HEK293 (cell line): ENCODE results near the gene ATP4A.

Experiments
- CTCF ChIA-PET: fragments of 350-600 bp; formaldehyde crosslinking; extraction: SDS; loops from one replicate; lab custom pipeline; 2021; ENCODE audit warnings: antibody characterized with exemption; lab: Yijun Ruan, JAX
- POLR2A ChIA-PET: fragments of 300-600 bp; formaldehyde crosslinking; extraction: SDS; loops from one replicate; lab custom pipeline; 2020; ENCODE audit warnings: antibody characterized with exemption, inconsistent platforms; lab: Yijun Ruan, JAX
- H3K27ac ChIP-seq: fragments of 200-500 bp; sonication (Bioruptor generic); 2 replicates; pipeline ENCODE4 v1.5.1; 2014; ENCODE audit warnings: low read depth, low read length, control low read depth, inconsistent platforms; ENCODE audit errors: extremely low read depth
- H3K36me3 ChIP-seq, 2 experiments: fragments of 200-500 bp in 1 of 2; sonication (Bioruptor generic) in 1 of 2; 1 replicate in 1 of 2; 2 replicates in 1 of 2; pipeline ENCODE4 v1.5.1; 2014 to 2017; ENCODE audit warnings: inconsistent platforms in 2 of 2, low read length in 2 of 2; ENCODE audit not compliant: control insufficient read depth in 2 of 2, insufficient read depth in 1 of 2
- H3K4me1 ChIP-seq: fragments of 200-500 bp; sonication (Bioruptor generic); 2 replicates; pipeline ENCODE4 v1.5.1; 2014; ENCODE audit warnings: mild to moderate bottlenecking, low read length, inconsistent platforms; ENCODE audit not compliant: control insufficient read depth, insufficient read depth
- H3K4me3 ChIP-seq: 2 replicates; pipeline ENCODE4 v1.5.1; 2011; ENCODE audit warnings: low read depth, mild to moderate bottlenecking, control low read depth, low read length, moderate library complexity
- H3K9me3 ChIP-seq: fragments of 200-500 bp; sonication (Bioruptor generic); 2 replicates; pipeline ENCODE4 v1.5.1; 2014; ENCODE audit warnings: low read depth, low read length, inconsistent platforms; ENCODE audit not compliant: control insufficient read depth, insufficient read depth
- HIC1 ChIP-seq: fragments of 450-650 bp; formaldehyde crosslinking; IDR thresholded peaks from 2 replicates; pipeline ENCODE4 v1.5.1; 2016; ENCODE audit warnings: missing biosample characterization, missing genetic modification characterization
- IKZF3 ChIP-seq: fragments of 450-650 bp; IDR thresholded peaks from 2 replicates; pipeline ENCODE4 v1.5.0; 2018; ENCODE audit warnings: missing biosample characterization, mild to moderate bottlenecking, missing genetic modification characterization, moderate library complexity
- SALL2 ChIP-seq: fragments of 450-650 bp; formaldehyde crosslinking; IDR thresholded peaks from 2 replicates; pipeline ENCODE4 v1.5.0; 2017; ENCODE audit warnings: missing biosample characterization, mild to moderate bottlenecking, missing genetic modification characterization, borderline replicate concordance
- SP2 ChIP-seq: fragments of 450-650 bp; formaldehyde crosslinking; IDR thresholded peaks from 2 replicates; pipeline ENCODE4 v1.5.1; 2016; ENCODE audit warnings: missing biosample characterization, missing genetic modification characterization
- ZBTB17 ChIP-seq: fragments of 450-650 bp; formaldehyde crosslinking; IDR thresholded peaks from 2 replicates; pipeline ENCODE4 v1.5.1; 2016; ENCODE audit warnings: missing biosample characterization, missing genetic modification characterization
- ZBTB48 ChIP-seq: fragments of 450-650 bp; formaldehyde crosslinking; IDR thresholded peaks from 2 replicates; pipeline ENCODE4 v1.5.1; 2016; ENCODE audit warnings: missing biosample characterization, missing genetic modification characterization
- ZBTB7A ChIP-seq: fragments of 450-650 bp; formaldehyde crosslinking; IDR thresholded peaks from 2 replicates; pipeline ENCODE4 v1.5.1; 2016; ENCODE audit warnings: low read depth, missing biosample characterization, missing genetic modification characterization
- ZFHX2 ChIP-seq: fragments of 450-650 bp; formaldehyde crosslinking; conservative IDR thresholded peaks from 2 replicates; pipeline ENCODE4 v1.5.1; 2016; ENCODE audit warnings: missing biosample characterization, missing genetic modification characterization
- ZNF202 ChIP-seq: fragments of 450-650 bp; formaldehyde crosslinking; IDR thresholded peaks from 2 replicates; pipeline ENCODE4 v1.5.1; 2016; ENCODE audit warnings: missing biosample characterization, missing genetic modification characterization, borderline replicate concordance
- ZNF223 ChIP-seq: fragments of 450-650 bp; formaldehyde crosslinking; IDR thresholded peaks from 2 replicates; pipeline ENCODE4 v1.5.1; 2016; ENCODE audit warnings: missing biosample characterization, missing genetic modification characterization
- ZNF248 ChIP-seq: fragments of 450-650 bp; formaldehyde crosslinking; IDR thresholded peaks from 2 replicates; pipeline ENCODE4 v1.5.1; 2017; ENCODE audit warnings: missing biosample characterization, missing genetic modification characterization
- ZNF366 ChIP-seq: fragments of 450-650 bp; formaldehyde crosslinking; conservative IDR thresholded peaks from 2 replicates; pipeline ENCODE4 v1.5.1; 2016; ENCODE audit warnings: missing biosample characterization, missing genetic modification characterization
- ZNF473 ChIP-seq: fragments of 450-650 bp; formaldehyde crosslinking; IDR thresholded peaks from 2 replicates; pipeline ENCODE4 v1.5.1; 2017; ENCODE audit warnings: missing biosample characterization, missing genetic modification characterization
- ZNF768 ChIP-seq: fragments of 450-650 bp; formaldehyde crosslinking; IDR thresholded peaks from 2 replicates; pipeline ENCODE4 v1.5.1; 2018; ENCODE audit warnings: missing biosample characterization, mild to moderate bottlenecking, missing genetic modification characterization
- ZNF785 ChIP-seq: fragments of 450-650 bp; formaldehyde crosslinking; IDR thresholded peaks from 2 replicates; pipeline ENCODE4 v1.5.1; 2016; ENCODE audit warnings: missing biosample characterization, missing genetic modification characterization
- ZNF830 ChIP-seq: fragments of 450-650 bp; IDR thresholded peaks from 2 replicates; pipeline ENCODE4 v1.5.0; 2018; ENCODE audit warnings: missing biosample characterization, missing genetic modification characterization, low read depth, mild to moderate bottlenecking, moderate library complexity
- ZSCAN16 ChIP-seq: fragments of 450-650 bp; formaldehyde crosslinking; IDR thresholded peaks from 2 replicates; pipeline ENCODE4 v1.5.1; 2016; ENCODE audit warnings: missing biosample characterization, missing genetic modification characterization
- TF ChIP-seq, protein P1 (sequence below): fragments of 450-650 bp; formaldehyde crosslinking; IDR thresholded peaks from 2 replicates; pipeline ENCODE4 v1.5.1; 2016; ENCODE audit warnings: missing biosample characterization, missing genetic modification characterization, borderline replicate concordance
- TF ChIP-seq, protein P2 (sequence below): IDR thresholded peaks from 2 replicates; pipeline ENCODE4 v1.6.1; 2011; ENCODE audit warnings: mild to moderate bottlenecking, low read depth, low read length, borderline replicate concordance
- TF ChIP-seq, protein P3 (sequence below): fragments of 450-650 bp; formaldehyde crosslinking; IDR thresholded peaks from 2 replicates; pipeline ENCODE4 v1.5.0; 2017; ENCODE audit warnings: missing biosample characterization, missing genetic modification characterization, borderline replicate concordance

The ATP4A gene

GRCh38 chr19:35554076-35554475 is 9.4 kb downstream of the ATP4A start:
- ChIA-PET CTCF (interaction anchor here (0.7 to 2.5 kb wide), 2 partner anchors 38 to 154 kb away, joined by 3 to 18 read pairs; no protein-coding TSS in a partner anchor), POLR2A (interaction anchor here (0.6 kb wide), 1 partner anchor 49 kb away, joined by 3 read pairs; no protein-coding TSS in a partner anchor)
- 0 out of 2 replicates have a peak, but pooled peaks have one; percentile 30 for TF ChIP-seq ZBTB17 (tag by site-specific recombination)
- TF ChIP-seq SALL2 (tag by site-specific recombination), result no peak
- no peak for TF ChIP-seq ZNF830
- no peak for TF ChIP-seq ZNF785
- no peak for TF ChIP-seq ZNF202 (tag by site-specific recombination)
- no peak for TF ChIP-seq ZNF473
- TF ChIP-seq, protein P1, sequence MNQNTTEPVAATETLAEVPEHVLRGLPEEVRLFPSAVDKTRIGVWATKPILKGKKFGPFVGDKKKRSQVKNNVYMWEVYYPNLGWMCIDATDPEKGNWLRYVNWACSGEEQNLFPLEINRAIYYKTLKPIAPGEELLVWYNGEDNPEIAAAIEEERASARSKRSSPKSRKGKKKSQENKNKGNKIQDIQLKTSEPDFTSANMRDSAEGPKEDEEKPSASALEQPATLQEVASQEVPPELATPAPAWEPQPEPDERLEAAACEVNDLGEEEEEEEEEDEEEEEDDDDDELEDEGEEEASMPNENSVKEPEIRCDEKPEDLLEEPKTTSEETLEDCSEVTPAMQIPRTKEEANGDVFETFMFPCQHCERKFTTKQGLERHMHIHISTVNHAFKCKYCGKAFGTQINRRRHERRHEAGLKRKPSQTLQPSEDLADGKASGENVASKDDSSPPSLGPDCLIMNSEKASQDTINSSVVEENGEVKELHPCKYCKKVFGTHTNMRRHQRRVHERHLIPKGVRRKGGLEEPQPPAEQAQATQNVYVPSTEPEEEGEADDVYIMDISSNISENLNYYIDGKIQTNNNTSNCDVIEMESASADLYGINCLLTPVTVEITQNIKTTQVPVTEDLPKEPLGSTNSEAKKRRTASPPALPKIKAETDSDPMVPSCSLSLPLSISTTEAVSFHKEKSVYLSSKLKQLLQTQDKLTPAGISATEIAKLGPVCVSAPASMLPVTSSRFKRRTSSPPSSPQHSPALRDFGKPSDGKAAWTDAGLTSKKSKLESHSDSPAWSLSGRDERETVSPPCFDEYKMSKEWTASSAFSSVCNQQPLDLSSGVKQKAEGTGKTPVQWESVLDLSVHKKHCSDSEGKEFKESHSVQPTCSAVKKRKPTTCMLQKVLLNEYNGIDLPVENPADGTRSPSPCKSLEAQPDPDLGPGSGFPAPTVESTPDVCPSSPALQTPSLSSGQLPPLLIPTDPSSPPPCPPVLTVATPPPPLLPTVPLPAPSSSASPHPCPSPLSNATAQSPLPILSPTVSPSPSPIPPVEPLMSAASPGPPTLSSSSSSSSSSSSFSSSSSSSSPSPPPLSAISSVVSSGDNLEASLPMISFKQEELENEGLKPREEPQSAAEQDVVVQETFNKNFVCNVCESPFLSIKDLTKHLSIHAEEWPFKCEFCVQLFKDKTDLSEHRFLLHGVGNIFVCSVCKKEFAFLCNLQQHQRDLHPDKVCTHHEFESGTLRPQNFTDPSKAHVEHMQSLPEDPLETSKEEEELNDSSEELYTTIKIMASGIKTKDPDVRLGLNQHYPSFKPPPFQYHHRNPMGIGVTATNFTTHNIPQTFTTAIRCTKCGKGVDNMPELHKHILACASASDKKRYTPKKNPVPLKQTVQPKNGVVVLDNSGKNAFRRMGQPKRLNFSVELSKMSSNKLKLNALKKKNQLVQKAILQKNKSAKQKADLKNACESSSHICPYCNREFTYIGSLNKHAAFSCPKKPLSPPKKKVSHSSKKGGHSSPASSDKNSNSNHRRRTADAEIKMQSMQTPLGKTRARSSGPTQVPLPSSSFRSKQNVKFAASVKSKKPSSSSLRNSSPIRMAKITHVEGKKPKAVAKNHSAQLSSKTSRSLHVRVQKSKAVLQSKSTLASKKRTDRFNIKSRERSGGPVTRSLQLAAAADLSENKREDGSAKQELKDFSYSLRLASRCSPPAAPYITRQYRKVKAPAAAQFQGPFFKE (tag by site-specific recombination), result no peak
- peak; percentile 37; the same call in 1 of the 2 replicates for TF ChIP-seq ZNF366 (tag by site-specific recombination)
- TF ChIP-seq ZSCAN16 (tag by site-specific recombination), result no peak
- no peak for TF ChIP-seq ZNF223 (tag by site-specific recombination)
- TF ChIP-seq, protein P2, sequence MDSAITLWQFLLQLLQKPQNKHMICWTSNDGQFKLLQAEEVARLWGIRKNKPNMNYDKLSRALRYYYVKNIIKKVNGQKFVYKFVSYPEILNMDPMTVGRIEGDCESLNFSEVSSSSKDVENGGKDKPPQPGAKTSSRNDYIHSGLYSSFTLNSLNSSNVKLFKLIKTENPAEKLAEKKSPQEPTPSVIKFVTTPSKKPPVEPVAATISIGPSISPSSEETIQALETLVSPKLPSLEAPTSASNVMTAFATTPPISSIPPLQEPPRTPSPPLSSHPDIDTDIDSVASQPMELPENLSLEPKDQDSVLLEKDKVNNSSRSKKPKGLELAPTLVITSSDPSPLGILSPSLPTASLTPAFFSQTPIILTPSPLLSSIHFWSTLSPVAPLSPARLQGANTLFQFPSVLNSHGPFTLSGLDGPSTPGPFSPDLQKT, result no peak
- no peak for TF ChIP-seq HIC1 (tag by site-specific recombination)
- TF ChIP-seq ZNF248 (tag by site-specific recombination), result 0 out of 2 replicates have a peak, but pooled peaks have one; percentile 9
- no peak for TF ChIP-seq IKZF3 (tag by site-specific recombination)
- no peaks in the 10 kb centered on the region; the same call in 1 of the 2 replicates for H3K9me3 ChIP-seq
- no peak overlapping the region for H3K27ac ChIP-seq
- H3K4me3 ChIP-seq, result no peak overlapping the region
- peaks cover 10% of the 10 kb centered on the region for H3K4me1 ChIP-seq
- H3K36me3 ChIP-seq, result peaks cover 5 to 11% of the 10 kb centered on the region in 2 experiments; a peak in 2 of 3 replicates

DNA sequence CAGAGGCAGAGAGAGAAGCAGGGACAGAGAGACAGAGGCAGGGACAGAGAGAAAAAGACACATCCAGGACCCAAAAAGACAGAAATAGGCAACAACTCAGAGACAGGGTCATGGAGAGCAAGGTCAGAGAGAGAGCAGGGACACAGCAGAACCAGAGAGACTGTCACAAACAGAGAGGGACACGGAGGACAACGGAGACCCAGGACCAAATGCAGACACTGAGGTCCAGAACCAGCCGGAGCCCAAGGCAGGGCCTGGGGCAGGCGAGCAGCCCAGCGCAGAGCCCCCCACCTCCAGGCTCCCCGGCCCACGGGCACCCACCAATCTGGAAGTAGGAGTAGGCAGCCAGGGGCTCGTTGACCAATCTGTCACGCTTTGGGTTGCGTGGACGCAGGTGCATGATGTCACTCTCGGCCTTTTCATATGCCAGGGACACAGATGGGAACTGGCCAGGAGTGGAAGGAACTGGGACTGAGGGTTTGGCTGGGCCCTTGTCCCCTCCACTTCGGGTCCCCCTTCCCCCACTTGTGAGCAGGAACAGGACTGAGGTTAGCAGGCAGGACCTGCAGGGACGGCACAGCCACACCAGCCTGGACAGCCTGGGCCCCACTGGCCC is 10.0 kb downstream of the ATP4A start:
- Histone ChIP-seq H3K36me3 (peaks cover 10 to 15% of the 10 kb centered on the region in 2 experiments; a peak in 2 of 3 replicates), H3K27ac (no peak overlapping the region), H3K4me1 (peaks cover 6% of the 10 kb centered on the region), H3K4me3 (no peak overlapping the region), H3K9me3 (no peaks in the 10 kb centered on the region)
- POLR2A ChIA-PET, result interaction anchor here (0.6 kb wide), 1 partner anchor 49 kb away, joined by 3 read pairs; no protein-coding TSS in a partner anchor
- TF ChIP-seq, protein P3, sequence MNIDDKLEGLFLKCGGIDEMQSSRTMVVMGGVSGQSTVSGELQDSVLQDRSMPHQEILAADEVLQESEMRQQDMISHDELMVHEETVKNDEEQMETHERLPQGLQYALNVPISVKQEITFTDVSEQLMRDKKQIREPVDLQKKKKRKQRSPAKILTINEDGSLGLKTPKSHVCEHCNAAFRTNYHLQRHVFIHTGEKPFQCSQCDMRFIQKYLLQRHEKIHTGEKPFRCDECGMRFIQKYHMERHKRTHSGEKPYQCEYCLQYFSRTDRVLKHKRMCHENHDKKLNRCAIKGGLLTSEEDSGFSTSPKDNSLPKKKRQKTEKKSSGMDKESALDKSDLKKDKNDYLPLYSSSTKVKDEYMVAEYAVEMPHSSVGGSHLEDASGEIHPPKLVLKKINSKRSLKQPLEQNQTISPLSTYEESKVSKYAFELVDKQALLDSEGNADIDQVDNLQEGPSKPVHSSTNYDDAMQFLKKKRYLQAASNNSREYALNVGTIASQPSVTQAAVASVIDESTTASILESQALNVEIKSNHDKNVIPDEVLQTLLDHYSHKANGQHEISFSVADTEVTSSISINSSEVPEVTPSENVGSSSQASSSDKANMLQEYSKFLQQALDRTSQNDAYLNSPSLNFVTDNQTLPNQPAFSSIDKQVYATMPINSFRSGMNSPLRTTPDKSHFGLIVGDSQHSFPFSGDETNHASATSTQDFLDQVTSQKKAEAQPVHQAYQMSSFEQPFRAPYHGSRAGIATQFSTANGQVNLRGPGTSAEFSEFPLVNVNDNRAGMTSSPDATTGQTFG (tag by site-specific recombination), result peak; percentile 14; the same call in 1 of the 2 replicates
- TF ChIP-seq ZBTB48 (tag by site-specific recombination), result 0 out of 2 replicates have a peak, but pooled peaks have one; percentile 12
- peak; percentile 3; the same call in 1 of the 2 replicates for TF ChIP-seq ZFHX2 (tag by site-specific recombination)
- TF ChIP-seq ZBTB7A (tag by site-specific recombination), result peak; percentile 28; the same call in 1 of the 2 replicates
- TF ChIP-seq ZNF768 (tag by site-specific recombination), result no peak
- no peak for TF ChIP-seq SP2 (tag by site-specific recombination)
- CTCF ChIA-PET, result interaction anchor here (0.7 kb wide), 1 partner anchor 155 kb away, joined by 3 read pairs; no protein-coding TSS in a partner anchor
